ENCODE results near the gene UNKL.

Gene UNKL

GRCh38 chr16:1430759-1431496, 16.4 kb upstream of the UNKL start, which contains the start of gene PERCC1:
Gene PERCC1 (plus strand): TSS chr16:1431078. CDS start chr16:1432594, 1,516 bp downstream.
- DNase-seq, result peak; percentile 36

- no peak for DNase-seq
Observed at GRCh38 chr16:1430214-1430758, 15.8 kb upstream of the UNKL start.

GRCh38 chr16:1429631-1430030, 15.1 kb upstream of the UNKL start:
- DNase-seq, result no peak

GRCh38 chr16:1429012-1429411, 14.5 kb upstream of the UNKL start:
- DNase-seq, result no peak

- DNase-seq, result no peak
Observed at GRCh38 chr16:1428511-1428910, 14.0 kb upstream of the UNKL start.

GRCh38 chr16:1427473-1428461, 13.3 kb upstream of the UNKL start:
- no peak for DNase-seq

- DNase-seq, result peak; percentile 29
Observed at GRCh38 chr16:1426734-1427471, 12.4 kb upstream of the UNKL start.

GRCh38 chr16:1425616-1426370, 11.3 kb upstream of the UNKL start:
- no peak for DNase-seq

GRCh38 chr16:1424028-1424427, 9.5 kb upstream of the UNKL start:
- no peak for DNase-seq

GRCh38 chr16:1422076-1422475, 7.6 kb upstream of the UNKL start:
- DNase-seq, result no peak

GRCh38 chr16:1420111-1420539, 5.6 kb upstream of the UNKL start:
- DNase-seq, result no peak

- no peak for DNase-seq
Observed at GRCh38 chr16:1416521-1416941, 2.0 kb upstream of the UNKL start.

- no peak for DNase-seq
Observed at GRCh38 chr16:1413684-1414531, 596 bp downstream of the UNKL start.

- no peak for DNase-seq
Observed at GRCh38 chr16:1412847-1413246, 1.7 kb downstream of the UNKL start.

- peak; percentile 50 for DNase-seq
Observed at GRCh38 chr16:1408171-1408837, 6.2 kb downstream of the UNKL start.

- DNase-seq, result no peak
Observed at GRCh38 chr16:1407753-1408152, 6.8 kb downstream of the UNKL start.

- DNase-seq, result no peak
Observed at GRCh38 chr16:1403733-1404132, 10.8 kb downstream of the UNKL start.

GRCh38 chr16:1403036-1403435, 11.5 kb downstream of the UNKL start:
- no peak for DNase-seq

- DNase-seq, result no peak
Observed at GRCh38 chr16:1401758-1402154, 12.7 kb downstream of the UNKL start.

GRCh38 chr16:1401061-1401757, 13.3 kb downstream of the UNKL start:
- no peak for DNase-seq
